GM10248 (cell line): ENCODE results near the gene MKNK2.
"Not testable (repeated sequence)": the region's sequence is repeated elsewhere in the genome, so short reads cannot be mapped to it uniquely, and the experiment has no call there.

Experiments used
- CTCF ChIA-PET: fragments of 300-600 bp; sonication (Branson Sonifier 250); formaldehyde crosslinking; extraction: SDS; loops from one replicate; lab custom pipeline; 2021; ENCODE audit warnings: antibody characterized with exemption; lab: Yijun Ruan, JAX
- POLR2A ChIA-PET: fragments of 350-650 bp; sonication (Branson Sonifier 250); formaldehyde crosslinking; extraction: SDS; loops from one replicate; lab custom pipeline; 2020; ENCODE audit warnings: antibody characterized with exemption; lab: Yijun Ruan, JAX
- DNase-seq: peaks from one replicate; pipeline ENCODE4 v3.0.0; 2012; ENCODE audit errors: extremely low spot score
- CTCF ChIP-seq: IDR thresholded peaks from 2 replicates; pipeline ENCODE4 v1.5.1; 2012; ENCODE audit warnings: mild to moderate bottlenecking, low read depth; ENCODE audit errors: extremely low read depth, missing control alignments, control extremely low read depth

The MKNK2 gene

GRCh38 chr19:1989513-1990229 is 61.4 kb downstream of the MKNK2 start:
- ChIA-PET CTCF (no interaction called here), POLR2A (interaction anchor here (0.5 kb wide), 1 partner anchor 98 kb away, joined by 7 read pairs; no protein-coding TSS in a partner anchor)
- DNase-seq, result no peak
- no peak for TF ChIP-seq CTCF

GRCh38 chr19:1988464-1988863 is 62.6 kb downstream of the MKNK2 start:
- DNase-seq, POLR2A ChIA-PET, CTCF ChIA-PET: not testable (repeated sequence)
